HG03066 (cell line): ENCODE data around the gene FAM118A.
"Not testable (repeated sequence)": the region's sequence is repeated elsewhere in the genome, so short reads cannot be mapped to it uniquely, and the experiment has no call there.

Experiments
- ATAC-seq: cut with Tn5 transposase; IDR thresholded peaks from one replicate; pipeline ENCODE4 v1.9.1; 2021; ENCODE audit warnings: low read depth; ENCODE audit not compliant: unreplicated experiment

FAM118A gene

GRCh38 chr22:45308391-45308956 lies 1.3 kb upstream of the FAM118A start:
- ATAC-seq = no peak

- no peak for ATAC-seq
Measured at GRCh38 chr22:45308957-45309421, 745 bp upstream of the FAM118A start.

GRCh38 chr22:45310331-45310976 lies 720 bp downstream of the FAM118A start:
- peak; percentile 3 for ATAC-seq

GRCh38 chr22:45310977-45311531 lies 1.3 kb downstream of the FAM118A start:
- no peak for ATAC-seq

- no peak for ATAC-seq
Measured at GRCh38 chr22:45312415-45312814, 2.7 kb downstream of the FAM118A start.

- ATAC-seq = no peak
Measured at GRCh38 chr22:45312856-45313255, 3.1 kb downstream of the FAM118A start.

- no peak for ATAC-seq
Measured at GRCh38 chr22:45314054-45314721, 4.5 kb downstream of the FAM118A start.

GRCh38 chr22:45314786-45315185 lies 5.1 kb downstream of the FAM118A start:
- ATAC-seq = no peak

- ATAC-seq = no peak
Measured at GRCh38 chr22:45316796-45317526, 7.2 kb downstream of the FAM118A start.

GRCh38 chr22:45317551-45318167 lies 7.9 kb downstream of the FAM118A start:
- no peak for ATAC-seq

GRCh38 chr22:45318168-45318557 lies 8.4 kb downstream of the FAM118A start:
- ATAC-seq = peak; percentile 68

GRCh38 chr22:45318558-45319323 lies 9.0 kb downstream of the FAM118A start:
- peak; percentile 27 for ATAC-seq

GRCh38 chr22:45319324-45319685 lies 9.6 kb downstream of the FAM118A start:
- no peak for ATAC-seq

GRCh38 chr22:45320357-45320976 lies 10.7 kb downstream of the FAM118A start:
- ATAC-seq = no peak

GRCh38 chr22:45321827-45322226 lies 12.1 kb downstream of the FAM118A start:
- ATAC-seq = no peak

- ATAC-seq = no peak
Measured at GRCh38 chr22:45322873-45323525, 13.3 kb downstream of the FAM118A start.

GRCh38 chr22:45323695-45324094 lies 14.0 kb downstream of the FAM118A start:
- ATAC-seq = no peak

GRCh38 chr22:45324311-45324711 lies 14.6 kb downstream of the FAM118A start:
- no peak for ATAC-seq

GRCh38 chr22:45328261-45328660 lies 18.5 kb downstream of the FAM118A start:
- ATAC-seq = not testable (repeated sequence)
